NOMO-1 (cell line): ENCODE results near the gene ZSWIM7.
A peak's percentile ranks its signal among the peaks of the same experiment; 100 is the strongest.
"Not testable (repeated sequence)": the region's sequence is repeated elsewhere in the genome, so short reads cannot be mapped to it uniquely, and the experiment has no call there.

Source experiments
- DNase-seq, 2 experiments: peaks; one replicate each; lab custom pipeline; 2025; ENCODE audit not compliant: unreplicated experiment in 2 of 2; lab: John Stamatoyannopoulos, UW

Gene ZSWIM7

GRCh38 chr17:15958484-15958854 is 41.0 kb downstream of the ZSWIM7 start:
- DNase-seq = no peak

- no peak for DNase-seq
Observed at GRCh38 chr17:15957608-15958307, 41.7 kb downstream of the ZSWIM7 start.

- DNase-seq = no peak
Observed at GRCh38 chr17:15957206-15957605, 42.3 kb downstream of the ZSWIM7 start.

- peak in 1 of 2 experiments; percentile 22 for DNase-seq
Observed at GRCh38 chr17:15955793-15956541, 43.5 kb downstream of the ZSWIM7 start.

GRCh38 chr17:15954222-15954621 is 45.3 kb downstream of the ZSWIM7 start:
- DNase-seq = no peak

- no peak for DNase-seq
Observed at GRCh38 chr17:15952916-15953790, 46.4 kb downstream of the ZSWIM7 start.

GRCh38 chr17:15952048-15952532 is 47.4 kb downstream of the ZSWIM7 start:
- no peak for DNase-seq

GRCh38 chr17:15951368-15952047 is 48.0 kb downstream of the ZSWIM7 start:
- no peak for DNase-seq

GRCh38 chr17:15947976-15948752 is 51.3 kb downstream of the ZSWIM7 start:
- DNase-seq = no peak

- DNase-seq = no peak
Observed at GRCh38 chr17:15947271-15947670, 52.2 kb downstream of the ZSWIM7 start.

- no peak for DNase-seq
Observed at GRCh38 chr17:15946611-15947120, 52.8 kb downstream of the ZSWIM7 start.

- DNase-seq = no peak
Observed at GRCh38 chr17:15945527-15946191, 53.8 kb downstream of the ZSWIM7 start.

GRCh38 chr17:15944759-15945526 is 54.6 kb downstream of the ZSWIM7 start, which contains the start of gene ADORA2B:
Gene ADORA2B, plus strand, starts transcription at chr17:15945130. Its CDS starts 119 bp downstream, at chr17:15945249.
- DNase-seq = peak; percentile 80 to 84

GRCh38 chr17:15943971-15944758 is 55.3 kb downstream of the ZSWIM7 start:
- no peak for DNase-seq

GRCh38 chr17:15942207-15942833 is 57.2 kb downstream of the ZSWIM7 start:
- peak; percentile 89 for DNase-seq

- no peak for DNase-seq
Observed at GRCh38 chr17:15941781-15942180, 57.7 kb downstream of the ZSWIM7 start.

- not testable (repeated sequence) for DNase-seq
Observed at GRCh38 chr17:15936481-15936880, 63.0 kb downstream of the ZSWIM7 start.
